Smooth muscle cell (in vitro differentiated cells): ENCODE data around the gene CYP27C1. TPM values are rescaled to one million over a fixed set of nuclear protein-coding genes. Genes with fewer than 3 reads are reported as not detected.

Source experiments
- DNase-seq: peaks from one replicate; lab custom pipeline; 2025; ENCODE audit not compliant: unreplicated experiment; lab: John Stamatoyannopoulos, UW
- H2AFZ ChIP-seq: fragments of 200-600 bp; sonication (generic); 2 replicates; pipeline ENCODE4 v1.6.0; 2016; ENCODE audit warnings: antibody characterized with exemption, low read depth, mild to moderate bottlenecking
- H3F3A ChIP-seq: fragments of 200-600 bp; sonication (generic); 2 replicates; pipeline ENCODE4 v1.6.0; 2017; ENCODE audit warnings: antibody characterized with exemption, low read depth
- H3K27ac ChIP-seq: fragments of 200-600 bp; sonication (generic); 2 replicates; pipeline ENCODE4 v1.5.1; 2016; ENCODE audit warnings: low read depth, mild to moderate bottlenecking
- H3K27me3 ChIP-seq: fragments of 200-600 bp; sonication (generic); 2 replicates; pipeline ENCODE4 v1.6.1; 2016; ENCODE audit warnings: low read depth, mild to moderate bottlenecking
- H3K36me3 ChIP-seq: fragments of 200-600 bp; sonication (generic); 2 replicates; pipeline ENCODE4 v1.5.1; 2016; ENCODE audit warnings: low read depth
- H3K4me1 ChIP-seq: fragments of 200-600 bp; sonication (generic); 2 replicates; pipeline ENCODE4 v1.5.1; 2016; ENCODE audit warnings: low read depth
- H3K4me2 ChIP-seq: fragments of 200-600 bp; sonication (generic); 2 replicates; pipeline ENCODE4 v1.6.0; 2016; ENCODE audit warnings: mild to moderate bottlenecking
- H3K4me3 ChIP-seq: fragments of 200-600 bp; sonication (generic); 2 replicates; pipeline ENCODE4 v1.5.1; 2016; ENCODE audit warnings: mild to moderate bottlenecking
- H3K79me2 ChIP-seq: fragments of 200-600 bp; sonication (generic); 2 replicates; pipeline ENCODE4 v1.6.0; 2016; ENCODE audit warnings: low read depth, mild to moderate bottlenecking
- H3K9ac ChIP-seq: fragments of 200-600 bp; sonication (generic); 2 replicates; pipeline ENCODE4 v1.6.0; 2016; ENCODE audit warnings: low read depth
- H3K9me3 ChIP-seq: fragments of 200-600 bp; sonication (generic); replicated peaks from 2 replicates; pipeline ENCODE4 v1.5.1; 2016; ENCODE audit warnings: low read depth
- H4K20me1 ChIP-seq: fragments of 200-600 bp; sonication (generic); 2 replicates; pipeline ENCODE4 v1.6.0; 2016; ENCODE audit warnings: low read depth
- whole genome bisulfite sequencing: methylation state at CpG from one replicate; pipeline ENCODE4 v1.1.7; 2016; ENCODE audit warnings: low lambda C conversion rate; 5-methylcytosine and 5-hydroxymethylcytosine counted together
- polyA plus RNA-seq: library from polyadenylated mRNA; unstranded; fragments of >200 nt; fragmentation: Nextera tagmentation; extraction: Ambion mirVana; gene quantifications from 2 replicates; pipeline ENCODE4 v1.2.1, GENCODE V29; 2016
- total RNA-seq: library from RNA; depleted of rRNA; stranded (reverse); fragments of >200 nt; gene quantifications from 2 replicates; pipeline ENCODE4 v1.2.3, GENCODE V29; 2014
- TF ChIP-seq, protein P1 (sequence below): fragments of 200-600 bp; sonication (generic); IDR thresholded peaks from 2 replicates; pipeline ENCODE4 v1.5.1; 2017; ENCODE audit warnings: borderline replicate concordance, mild to moderate bottlenecking, antibody characterized with exemption; ENCODE audit not compliant: insufficient read depth, poor library complexity, severe bottlenecking

The CYP27C1 gene, protein sequence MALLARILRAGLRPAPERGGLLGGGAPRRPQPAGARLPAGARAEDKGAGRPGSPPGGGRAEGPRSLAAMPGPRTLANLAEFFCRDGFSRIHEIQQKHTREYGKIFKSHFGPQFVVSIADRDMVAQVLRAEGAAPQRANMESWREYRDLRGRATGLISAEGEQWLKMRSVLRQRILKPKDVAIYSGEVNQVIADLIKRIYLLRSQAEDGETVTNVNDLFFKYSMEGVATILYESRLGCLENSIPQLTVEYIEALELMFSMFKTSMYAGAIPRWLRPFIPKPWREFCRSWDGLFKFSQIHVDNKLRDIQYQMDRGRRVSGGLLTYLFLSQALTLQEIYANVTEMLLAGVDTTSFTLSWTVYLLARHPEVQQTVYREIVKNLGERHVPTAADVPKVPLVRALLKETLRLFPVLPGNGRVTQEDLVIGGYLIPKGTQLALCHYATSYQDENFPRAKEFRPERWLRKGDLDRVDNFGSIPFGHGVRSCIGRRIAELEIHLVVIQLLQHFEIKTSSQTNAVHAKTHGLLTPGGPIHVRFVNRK
- total RNA-seq, result 1.1 and 2.0 TPM in 2 replicates
- polyA plus RNA-seq, result 3.8 and 5.0 TPM in 2 replicates

DNA sequence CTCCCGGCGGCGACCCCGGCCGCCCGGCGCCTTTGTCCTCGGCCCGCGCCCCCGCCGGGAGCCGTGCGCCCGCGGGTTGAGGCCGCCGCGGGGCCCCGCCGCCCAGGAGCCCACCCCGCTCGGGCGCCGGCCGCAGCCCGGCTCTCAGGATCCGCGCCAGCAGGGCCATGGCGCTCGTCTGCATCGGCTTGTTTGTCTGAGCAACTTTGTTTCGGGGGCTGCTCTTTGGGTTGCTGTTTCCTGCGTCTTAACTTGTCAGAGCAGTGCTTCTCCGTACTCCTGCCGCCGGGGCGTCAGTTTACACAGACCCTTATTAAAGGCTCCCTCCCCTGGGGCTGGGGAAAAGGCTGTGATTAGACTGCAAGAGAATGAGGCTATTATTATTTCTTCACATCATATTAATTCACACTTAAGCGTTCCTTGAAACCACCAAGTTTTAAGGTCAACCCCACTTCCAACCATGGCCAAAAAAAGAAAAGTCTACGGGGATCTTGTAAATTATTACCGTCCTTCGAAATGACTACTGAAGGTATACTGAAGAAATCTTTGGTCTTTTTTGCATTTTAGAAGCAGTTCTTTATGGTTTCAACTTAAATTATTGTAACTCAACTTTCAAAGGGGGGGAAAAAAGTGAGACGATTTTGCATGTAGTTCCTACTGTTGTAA, at the start of gene CYP27C1:
CYP27C1 (minus strand) TSS at position 198 of the 666 bp plus-strand sequence; CDS start at position 169, 29 bp downstream.
- Histone ChIP-seq H4K20me1 (no peaks in the 10 kb centered on the region), H2AFZ (peak within 1 kb of the TSS; percentile 95), H3K4me1 (peaks cover 19% of the 10 kb centered on the region), H3K36me3 (no peaks in the 10 kb centered on the region), H3K4me2 (peak within 1 kb of the TSS; percentile 91), H3K79me2 (no peaks in the 10 kb centered on the region), H3K9ac (peak within 1 kb of the TSS; percentile 81), H3K27me3 (no peaks in the 10 kb centered on the region), H3F3A (peaks cover 5% of the 10 kb centered on the region), H3K27ac (peak within 1 kb of the TSS; percentile 46), H3K4me3 (peak within 1 kb of the TSS; percentile 92), H3K9me3 (no peaks in the 10 kb centered on the region)
- TF ChIP-seq, protein P1, sequence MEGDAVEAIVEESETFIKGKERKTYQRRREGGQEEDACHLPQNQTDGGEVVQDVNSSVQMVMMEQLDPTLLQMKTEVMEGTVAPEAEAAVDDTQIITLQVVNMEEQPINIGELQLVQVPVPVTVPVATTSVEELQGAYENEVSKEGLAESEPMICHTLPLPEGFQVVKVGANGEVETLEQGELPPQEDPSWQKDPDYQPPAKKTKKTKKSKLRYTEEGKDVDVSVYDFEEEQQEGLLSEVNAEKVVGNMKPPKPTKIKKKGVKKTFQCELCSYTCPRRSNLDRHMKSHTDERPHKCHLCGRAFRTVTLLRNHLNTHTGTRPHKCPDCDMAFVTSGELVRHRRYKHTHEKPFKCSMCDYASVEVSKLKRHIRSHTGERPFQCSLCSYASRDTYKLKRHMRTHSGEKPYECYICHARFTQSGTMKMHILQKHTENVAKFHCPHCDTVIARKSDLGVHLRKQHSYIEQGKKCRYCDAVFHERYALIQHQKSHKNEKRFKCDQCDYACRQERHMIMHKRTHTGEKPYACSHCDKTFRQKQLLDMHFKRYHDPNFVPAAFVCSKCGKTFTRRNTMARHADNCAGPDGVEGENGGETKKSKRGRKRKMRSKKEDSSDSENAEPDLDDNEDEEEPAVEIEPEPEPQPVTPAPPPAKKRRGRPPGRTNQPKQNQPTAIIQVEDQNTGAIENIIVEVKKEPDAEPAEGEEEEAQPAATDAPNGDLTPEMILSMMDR, result no peak
- DNase-seq, result no peak
- WGBS, result under 1% methylated on average over 24 of the region's 43 CpGs

DNA sequence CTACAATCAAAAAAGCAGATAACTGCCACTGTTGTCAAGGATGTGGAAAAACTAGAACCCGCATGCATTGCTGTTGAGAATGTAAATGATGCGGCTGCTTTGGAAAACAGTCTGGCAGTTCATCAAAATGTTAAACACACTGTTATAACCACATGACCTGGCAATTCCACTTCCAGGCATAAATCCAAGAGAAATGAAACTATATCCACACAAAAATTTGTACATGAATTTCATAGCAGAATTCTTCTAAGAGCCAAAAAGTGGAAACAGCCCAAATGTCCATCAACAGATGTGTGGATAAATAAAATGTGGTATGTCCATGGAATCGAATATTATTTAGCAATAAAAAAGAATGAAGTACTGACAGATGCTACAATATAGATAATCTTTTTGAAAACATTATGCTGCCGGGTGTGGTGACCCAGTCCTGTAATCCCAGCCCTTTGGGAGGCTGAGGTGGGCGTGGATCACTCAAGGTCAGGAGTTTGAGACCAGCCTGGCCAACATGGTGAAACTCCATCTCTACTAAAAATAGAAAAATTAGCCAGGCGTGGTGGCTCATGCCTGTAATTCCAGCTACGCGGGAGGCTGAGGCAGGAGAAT, 41.8 kb upstream of the CYP27C1 start:
- Histone ChIP-seq H3K79me2 (no peaks in the 10 kb centered on the region), H3K4me1 (no peaks in the 10 kb centered on the region), H3K36me3 (peaks cover 6% of the 10 kb centered on the region), H3K9me3 (no peaks in the 10 kb centered on the region), H3K9ac (no peak overlapping the region), H3K4me2 (no peak overlapping the region), H3K27me3 (no peaks in the 10 kb centered on the region), H3F3A (no peaks in the 10 kb centered on the region), H4K20me1 (no peaks in the 10 kb centered on the region), H2AFZ (no peak overlapping the region), H3K4me3 (no peak overlapping the region), H3K27ac (no peak overlapping the region)
- WGBS, result 95% methylated on average over 8 of the region's 8 CpGs
- TF ChIP-seq, protein P1, result no peak
- DNase-seq, result no peak

DNA sequence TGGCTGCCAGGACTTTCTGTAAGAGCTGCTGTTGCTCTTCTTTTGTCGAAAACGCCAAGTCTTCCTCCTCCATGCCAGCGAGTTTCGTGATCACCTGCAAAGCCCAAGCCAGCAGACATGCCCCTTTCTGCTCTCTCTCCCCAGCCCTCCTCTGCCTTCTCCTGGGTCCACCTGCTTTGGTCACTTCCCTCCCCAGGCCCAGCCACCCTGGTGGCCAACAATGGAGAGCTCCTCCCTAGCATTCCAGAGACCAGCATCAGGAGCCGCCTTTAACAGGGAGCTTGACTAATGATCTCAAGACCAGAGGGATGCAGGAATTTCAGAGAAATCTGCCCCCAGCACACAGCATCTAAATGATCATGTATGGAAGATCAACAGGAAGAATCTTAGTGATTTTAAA, 39.3 kb upstream of the CYP27C1 start:
- no peaks in the 10 kb centered on the region for H3K36me3 ChIP-seq
- no peaks in the 10 kb centered on the region for H3K27me3 ChIP-seq
- no peak overlapping the region for H2AFZ ChIP-seq
- H3K4me2 ChIP-seq, result no peak overlapping the region
- no peaks in the 10 kb centered on the region for H4K20me1 ChIP-seq
- no peaks in the 10 kb centered on the region for H3K9me3 ChIP-seq
- H3K4me1 ChIP-seq, result no peaks in the 10 kb centered on the region
- H3K9ac ChIP-seq, result no peak overlapping the region
- H3K27ac ChIP-seq, result no peak overlapping the region
- H3K4me3 ChIP-seq, result no peak overlapping the region
- no peaks in the 10 kb centered on the region for H3F3A ChIP-seq
- TF ChIP-seq, protein P1, result no peak
- no peak for DNase-seq
- no peaks in the 10 kb centered on the region for H3K79me2 ChIP-seq
- 97% methylated on average over 5 of the region's 5 CpGs for WGBS
